HL-60 (cell line): ENCODE data around the gene HTATSF1.

Experiments used
- GABPA ChIP-seq: IDR thresholded peaks from 2 replicates; pipeline ENCODE4 v1.6.1; 2012; ENCODE audit warnings: low read depth
- POLR2AphosphoS5 ChIP-seq: IDR thresholded peaks from 2 replicates; pipeline ENCODE4 v1.6.1; 2012; ENCODE audit warnings: low read depth
- TF ChIP-seq, protein P1 (sequence below): IDR thresholded peaks from one replicate; pipeline ENCODE4 v1.5.1; 2011; ENCODE audit warnings: low read length, control low read depth, inconsistent platforms; ENCODE audit not compliant: insufficient read depth
- TF ChIP-seq, protein P2 (sequence below): IDR thresholded peaks from 2 replicates; pipeline ENCODE4 v1.6.1; 2012; ENCODE audit warnings: low read depth; ENCODE audit not compliant: insufficient replicate concordance

DNA sequence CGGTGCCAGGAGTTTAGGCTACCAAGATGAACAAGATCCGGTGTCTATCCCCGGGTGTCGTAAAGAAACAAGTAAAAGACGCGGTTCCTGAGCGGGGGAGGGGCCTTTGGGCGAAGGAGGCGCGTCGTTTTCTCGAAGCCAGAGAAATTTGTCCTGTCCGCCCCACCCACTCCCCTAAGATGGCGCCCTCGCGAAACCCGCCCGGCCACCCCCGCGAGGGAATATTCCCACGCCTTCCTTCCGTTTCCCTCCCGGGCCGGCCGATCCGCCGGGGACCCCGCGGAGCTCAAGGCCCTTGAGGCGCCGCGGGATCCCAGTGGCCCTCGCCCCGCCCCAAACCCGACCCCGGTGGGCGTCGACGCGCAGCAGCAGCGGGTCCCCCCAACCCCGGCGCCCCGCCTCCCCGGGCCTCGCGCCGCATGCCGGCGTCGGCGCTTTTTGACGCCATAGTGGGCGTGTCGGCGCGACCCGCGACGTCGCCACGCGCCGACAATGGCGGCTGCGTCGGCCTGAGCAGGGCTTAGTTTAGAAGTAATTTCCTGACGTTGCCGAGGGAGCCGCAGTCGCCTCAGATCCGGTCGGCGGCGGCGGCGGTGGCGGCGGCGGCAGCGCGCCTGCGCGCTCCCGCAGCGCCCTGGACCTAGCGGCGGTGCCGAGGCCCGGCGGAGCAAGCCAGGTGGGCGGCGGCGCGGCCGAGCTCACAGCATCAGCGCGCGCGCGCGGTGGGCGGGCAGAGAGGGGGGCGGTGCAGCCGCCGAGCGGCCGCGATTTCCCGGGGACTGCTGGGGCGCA, 432 bp upstream of the HTATSF1 start:
- TF ChIP-seq, protein P1, sequence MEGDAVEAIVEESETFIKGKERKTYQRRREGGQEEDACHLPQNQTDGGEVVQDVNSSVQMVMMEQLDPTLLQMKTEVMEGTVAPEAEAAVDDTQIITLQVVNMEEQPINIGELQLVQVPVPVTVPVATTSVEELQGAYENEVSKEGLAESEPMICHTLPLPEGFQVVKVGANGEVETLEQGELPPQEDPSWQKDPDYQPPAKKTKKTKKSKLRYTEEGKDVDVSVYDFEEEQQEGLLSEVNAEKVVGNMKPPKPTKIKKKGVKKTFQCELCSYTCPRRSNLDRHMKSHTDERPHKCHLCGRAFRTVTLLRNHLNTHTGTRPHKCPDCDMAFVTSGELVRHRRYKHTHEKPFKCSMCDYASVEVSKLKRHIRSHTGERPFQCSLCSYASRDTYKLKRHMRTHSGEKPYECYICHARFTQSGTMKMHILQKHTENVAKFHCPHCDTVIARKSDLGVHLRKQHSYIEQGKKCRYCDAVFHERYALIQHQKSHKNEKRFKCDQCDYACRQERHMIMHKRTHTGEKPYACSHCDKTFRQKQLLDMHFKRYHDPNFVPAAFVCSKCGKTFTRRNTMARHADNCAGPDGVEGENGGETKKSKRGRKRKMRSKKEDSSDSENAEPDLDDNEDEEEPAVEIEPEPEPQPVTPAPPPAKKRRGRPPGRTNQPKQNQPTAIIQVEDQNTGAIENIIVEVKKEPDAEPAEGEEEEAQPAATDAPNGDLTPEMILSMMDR = no peak
- TF ChIP-seq POLR2AphosphoS5 (no peak), GABPA (no peak)
- TF ChIP-seq, protein P2, sequence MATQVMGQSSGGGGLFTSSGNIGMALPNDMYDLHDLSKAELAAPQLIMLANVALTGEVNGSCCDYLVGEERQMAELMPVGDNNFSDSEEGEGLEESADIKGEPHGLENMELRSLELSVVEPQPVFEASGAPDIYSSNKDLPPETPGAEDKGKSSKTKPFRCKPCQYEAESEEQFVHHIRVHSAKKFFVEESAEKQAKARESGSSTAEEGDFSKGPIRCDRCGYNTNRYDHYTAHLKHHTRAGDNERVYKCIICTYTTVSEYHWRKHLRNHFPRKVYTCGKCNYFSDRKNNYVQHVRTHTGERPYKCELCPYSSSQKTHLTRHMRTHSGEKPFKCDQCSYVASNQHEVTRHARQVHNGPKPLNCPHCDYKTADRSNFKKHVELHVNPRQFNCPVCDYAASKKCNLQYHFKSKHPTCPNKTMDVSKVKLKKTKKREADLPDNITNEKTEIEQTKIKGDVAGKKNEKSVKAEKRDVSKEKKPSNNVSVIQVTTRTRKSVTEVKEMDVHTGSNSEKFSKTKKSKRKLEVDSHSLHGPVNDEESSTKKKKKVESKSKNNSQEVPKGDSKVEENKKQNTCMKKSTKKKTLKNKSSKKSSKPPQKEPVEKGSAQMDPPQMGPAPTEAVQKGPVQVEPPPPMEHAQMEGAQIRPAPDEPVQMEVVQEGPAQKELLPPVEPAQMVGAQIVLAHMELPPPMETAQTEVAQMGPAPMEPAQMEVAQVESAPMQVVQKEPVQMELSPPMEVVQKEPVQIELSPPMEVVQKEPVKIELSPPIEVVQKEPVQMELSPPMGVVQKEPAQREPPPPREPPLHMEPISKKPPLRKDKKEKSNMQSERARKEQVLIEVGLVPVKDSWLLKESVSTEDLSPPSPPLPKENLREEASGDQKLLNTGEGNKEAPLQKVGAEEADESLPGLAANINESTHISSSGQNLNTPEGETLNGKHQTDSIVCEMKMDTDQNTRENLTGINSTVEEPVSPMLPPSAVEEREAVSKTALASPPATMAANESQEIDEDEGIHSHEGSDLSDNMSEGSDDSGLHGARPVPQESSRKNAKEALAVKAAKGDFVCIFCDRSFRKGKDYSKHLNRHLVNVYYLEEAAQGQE = no peak
